Naive thymus-derived CD4-positive, alpha-beta T cell (primary cell): Measurements from ENCODE around the gene CHD3. TPM values are rescaled to one million over a fixed set of nuclear protein-coding genes. Genes with fewer than 3 reads are reported as not detected.

Source experiments
- ATAC-seq: fragments of 150-1000 bp; cut with Tn5 transposase; 2 replicates; pipeline ENCODE4 v1.10.0; 2021; ENCODE audit warnings: mild to moderate bottlenecking, moderate library complexity
- CTCF ChIA-PET: fragments of 350-600 bp; sonication (Branson Sonifier 250); formaldehyde crosslinking; loops from one replicate; lab custom pipeline; 2021; ENCODE audit warnings: antibody characterized with exemption; lab: Charles Lee
- POLR2A ChIA-PET: fragments of 350-600 bp; sonication (Branson Sonifier 250); formaldehyde crosslinking; loops from one replicate; lab custom pipeline; 2021; ENCODE audit warnings: antibody characterized with exemption, inconsistent platforms; lab: Charles Lee
- DNase-seq, 9 donors: peaks; one replicate each; pipeline versions ENCODE4 v3.0.0 to v3.0.0-alpha.2; 2020 to 2022; ENCODE audit warnings: mixed read lengths in 1 of 9
- H3K27ac ChIP-seq: one replicate; pipeline ENCODE4 v1.7.0; 2013; ENCODE audit warnings: mild to moderate bottlenecking, low read depth, low read length, moderate library complexity
- H3K27me3 ChIP-seq, 2 donors: one replicate each; pipeline ENCODE4 v1.7.0; 2013; ENCODE audit warnings: low read length in 2 of 2, mild to moderate bottlenecking in 2 of 2, moderate library complexity in 2 of 2; ENCODE audit not compliant: control insufficient read depth in 2 of 2, insufficient read depth in 2 of 2
- H3K36me3 ChIP-seq, 3 experiments: 1 replicate in 2 of 3; 2 replicates in 1 of 3; pipeline ENCODE4 v1.7.0; 2013; ENCODE audit warnings: low read length in 3 of 3, mild to moderate bottlenecking in 3 of 3, moderate library complexity in 1 of 3; ENCODE audit not compliant: insufficient read depth in 3 of 3, control insufficient read depth in 2 of 3
- H3K4me1 ChIP-seq, 2 donors: one replicate each; pipeline ENCODE4 v1.7.0; 2013; ENCODE audit warnings: low read length in 2 of 2, mild to moderate bottlenecking in 2 of 2, moderate library complexity in 1 of 2; ENCODE audit not compliant: control insufficient read depth in 2 of 2, insufficient read depth in 2 of 2
- H3K4me3 ChIP-seq: 2 replicates; pipeline ENCODE4 v1.7.0; 2013; ENCODE audit warnings: mild to moderate bottlenecking, low read length
- H3K9me3 ChIP-seq, 3 experiments: 1 replicate in 2 of 3; 2 replicates in 1 of 3; pipeline ENCODE4 v1.7.0; 2013; ENCODE audit warnings: low read length in 3 of 3; ENCODE audit not compliant: control insufficient read depth in 2 of 3
- H3K27ac Mint-ChIP-seq, 9 donors: one replicate each; pipeline ENCODE4 v1.8.0; 2020 to 2022; ENCODE audit warnings: mixed read lengths in 9 of 9, mild to moderate bottlenecking in 8 of 9, moderate library complexity in 5 of 9, inconsistent platforms in 2 of 9
- H3K27me3 Mint-ChIP-seq, 5 donors: one replicate each; pipeline ENCODE4 v1.8.0; 2021 to 2022; ENCODE audit warnings: mixed read lengths in 5 of 5, mild to moderate bottlenecking in 1 of 5
- H3K36me3 Mint-ChIP-seq, 5 donors: one replicate each; pipeline ENCODE4 v1.8.0; 2020 to 2022; ENCODE audit warnings: mixed read lengths in 5 of 5, mild to moderate bottlenecking in 3 of 5, inconsistent platforms in 1 of 5
- H3K4me1 Mint-ChIP-seq, 7 donors: one replicate each; pipeline ENCODE4 v1.8.0; 2020 to 2022; ENCODE audit warnings: mixed read lengths in 7 of 7, mild to moderate bottlenecking in 3 of 7, inconsistent platforms in 1 of 7
- H3K4me3 Mint-ChIP-seq, 10 donors: one replicate each; pipeline ENCODE4 v1.8.0; 2020 to 2022; ENCODE audit warnings: mild to moderate bottlenecking in 10 of 10, mixed read lengths in 10 of 10, moderate library complexity in 6 of 10, inconsistent platforms in 2 of 10
- H3K9me3 Mint-ChIP-seq, 11 donors: one replicate each; pipeline ENCODE4 v1.8.0; 2020 to 2022; ENCODE audit warnings: mixed read lengths in 11 of 11, mild to moderate bottlenecking in 4 of 11, inconsistent platforms in 1 of 11, moderate library complexity in 1 of 11
- intact Hi-C, 2 donors: fragments of 100-400 bp; cut with micrococcal nuclease; formaldehyde crosslinking; loops; one replicate each; pipeline ENCODE4 v1.15.1; 2023
- polyA plus RNA-seq, 2 donors: library from polyadenylated mRNA; unstranded; fragments of 300-500 nt; fragmentation: Illumina TruSeq; gene quantifications; one replicate each; pipeline ENCODE4 v1.2.3, GENCODE V29; 2021
- total RNA-seq, 6 experiments: library from RNA in 5 of 6; stranded (reverse) in 5 of 6; gene quantifications; 1 replicate in 5 of 6; 2 replicates in 1 of 6; pipeline ENCODE4 v1.2.3 and lab custom pipeline; 2021 to 2026

The CHD3 gene
- total and polyA plus RNA-seq, 7 experiments from 2014 or later: 12.7 to 417 (median 247) TPM

DNA sequence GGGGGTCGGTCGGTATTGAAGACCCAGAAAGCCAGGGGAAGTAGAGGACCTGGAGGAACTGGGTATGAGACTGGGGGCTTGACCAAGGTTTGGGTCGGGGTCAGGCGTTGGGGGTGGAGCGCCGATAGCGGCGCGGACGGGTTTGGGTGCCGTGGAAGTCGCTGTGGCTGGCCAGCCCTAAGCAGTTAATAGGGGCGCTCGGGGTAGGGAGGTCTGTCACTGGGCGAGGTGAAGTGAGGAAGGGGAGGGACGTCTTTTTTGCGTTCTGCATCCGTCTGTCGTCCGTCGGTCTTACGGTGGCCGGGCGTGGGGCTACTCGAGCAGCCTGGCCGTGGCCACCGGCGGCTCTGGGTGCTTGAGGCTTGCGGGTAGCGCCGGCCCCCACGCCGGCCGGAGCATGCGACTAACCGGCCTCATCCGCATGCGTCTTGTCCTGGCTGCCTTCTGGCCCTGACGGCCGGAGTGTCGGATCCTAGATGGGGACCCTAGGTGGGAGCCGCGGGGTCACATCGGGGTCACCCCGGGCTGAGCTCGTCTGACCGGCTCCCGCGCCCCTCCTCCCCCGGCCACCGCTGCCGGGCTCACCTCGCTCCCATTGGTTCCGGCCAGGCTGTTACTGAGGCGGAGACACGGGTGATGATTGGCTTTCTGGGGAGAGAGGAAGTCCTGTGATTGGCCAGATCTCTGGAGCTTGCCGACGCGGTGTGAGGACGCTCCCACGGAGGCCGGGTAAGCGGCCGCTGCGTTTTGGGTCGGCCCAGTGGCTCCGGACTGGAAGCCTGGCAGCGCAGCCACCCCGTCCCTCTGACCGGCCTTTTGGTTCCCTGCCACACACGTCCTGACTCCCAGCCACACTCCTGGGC is 44.1 kb upstream of the CHD3 start:
- Mint-ChIP-seq H3K4me1 (peaks cover 19 to 41% (median 29%) of the 10 kb centered on the region in 7 donors), H3K27ac (peak overlapping the region; percentile 90 to 100 (median 99)), H3K4me3 (peak overlapping the region; percentile 85 to 99 (median 94)), H3K9me3 (peaks cover 0 to 13% (median 0%) of the 10 kb centered on the region in 11 donors), H3K27me3 (peaks cover 0 to 2% (median 0%) of the 10 kb centered on the region in 5 donors), H3K36me3 (peaks cover 0 to 7% (median 3%) of the 10 kb centered on the region in 5 donors)
- no peaks in the 10 kb centered on the region for H3K9me3 ChIP-seq
- H3K4me1 ChIP-seq: peaks cover 11 to 26% of the 10 kb centered on the region in 2 donors
- peaks cover 0 to 36% (median 0%) of the 10 kb centered on the region in 3 experiments for H3K36me3 ChIP-seq
- intact Hi-C loops: loop anchor here (1.0 to 10.0 kb wide), 14 partner anchors 9 to 1192 kb away; partner anchors contain the start of genes NAA38 (in 2 of the 2), ACADVL (in 1 of the 2), ALOXE3 (in 1 of the 2) and C17orf100 (in 1 of the 2)
- POLR2A ChIA-PET: interaction anchor here (0.7 to 6.2 kb wide), 10 partner anchors 7 to 405 kb away, joined by 3 to 86 read pairs (median 4); partner anchors contain the start of genes CYB5D1, KDM6B and NAA38
- peak overlapping the region; percentile 100 for H3K27ac ChIP-seq
- CTCF ChIA-PET: interaction anchor here (0.6 to 2.8 kb wide), 5 partner anchors 8 to 143 kb away, joined by 3 to 12 read pairs (median 3); partner anchors contain the start of gene KDM6B
- peak; percentile 74 to 87 (median 79) for DNase-seq
- ATAC-seq: peak; percentile 42
- H3K4me3 ChIP-seq: peak overlapping the region; percentile 84
- H3K27me3 ChIP-seq: no peaks in the 10 kb centered on the region

- peak overlapping the region; percentile 100 for H3K27ac ChIP-seq
- H3K27me3 ChIP-seq: no peaks in the 10 kb centered on the region
- H3K9me3 Mint-ChIP-seq: peaks cover 0 to 13% (median 0%) of the 10 kb centered on the region in 11 donors
- H3K36me3 ChIP-seq: peaks cover 0 to 46% (median 0%) of the 10 kb centered on the region in 3 experiments
- peaks cover 0 to 3% (median 3%) of the 10 kb centered on the region in 5 donors for H3K36me3 Mint-ChIP-seq
- H3K4me1 Mint-ChIP-seq: peaks cover 10 to 36% (median 23%) of the 10 kb centered on the region in 7 donors
- POLR2A ChIA-PET: interaction anchor here (0.7 to 6.2 kb wide), 9 partner anchors 8 to 404 kb away, joined by 3 to 86 read pairs (median 4); partner anchors contain the start of genes CYB5D1, KDM6B and NAA38
- peak overlapping the region; percentile 90 to 100 (median 99) for H3K27ac Mint-ChIP-seq
- CTCF ChIA-PET: interaction anchor here (0.6 to 2.8 kb wide), 5 partner anchors 9 to 142 kb away, joined by 3 to 12 read pairs (median 3); partner anchors contain the start of gene KDM6B
- peak overlapping the region; percentile 85 to 99 (median 94) for H3K4me3 Mint-ChIP-seq
- ATAC-seq: no peak
- no peaks in the 10 kb centered on the region for H3K9me3 ChIP-seq
- peak overlapping the region; percentile 84 for H3K4me3 ChIP-seq
- DNase-seq: no peak
- H3K27me3 Mint-ChIP-seq: peaks cover 0 to 2% (median 0%) of the 10 kb centered on the region in 5 donors
- H3K4me1 ChIP-seq: peaks cover 11 to 17% of the 10 kb centered on the region in 2 donors
- intact Hi-C loops: loop anchor here (2.0 to 10.0 kb wide), 6 partner anchors 159 to 631 kb away; partner anchors contain the start of genes ACADVL (in 1 of the 2), ALOXE3 (in 1 of the 2), DLG4 (in 1 of the 2) and ELP5 (in 1 of the 2)
Measured at GRCh38 chr17:7845359-7846062, 43.1 kb upstream of the CHD3 start.

DNA sequence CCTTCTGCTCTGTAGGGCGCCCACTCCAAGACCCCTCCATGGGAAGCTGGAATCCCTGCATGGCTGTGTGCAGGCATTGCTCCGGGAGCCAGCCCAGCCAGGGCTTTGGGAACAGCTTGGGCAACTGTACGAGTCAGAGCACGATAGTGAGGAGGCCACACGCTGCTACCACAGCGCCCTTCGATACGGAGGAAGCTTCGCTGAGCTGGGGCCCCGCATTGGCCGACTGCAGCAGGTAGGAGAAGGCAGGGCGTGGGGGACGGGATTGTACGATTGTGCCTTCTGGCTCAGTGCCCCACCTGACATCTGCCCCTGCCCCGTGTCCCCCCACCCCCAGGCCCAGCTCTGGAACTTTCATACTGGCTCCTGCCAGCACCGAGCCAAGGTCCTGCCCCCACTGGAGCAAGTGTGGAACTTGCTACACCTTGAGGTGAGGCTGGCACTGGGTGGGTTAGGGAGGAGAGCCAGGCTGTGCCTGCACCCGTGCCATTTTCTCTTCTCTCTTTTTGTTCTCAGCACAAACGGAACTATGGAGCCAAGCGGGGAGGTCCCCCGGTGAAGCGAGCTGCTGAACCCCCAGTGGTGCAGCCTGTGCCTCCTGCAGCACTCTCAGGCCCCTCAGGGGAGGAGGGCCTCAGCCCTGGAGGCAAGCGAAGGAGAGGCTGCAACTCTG is 42.4 kb upstream of the CHD3 start:
- DNase-seq (no peak), ATAC-seq (no peak)
- Histone ChIP-seq H3K4me3 (no peak overlapping the region), H3K4me1 (peaks cover 11 to 17% of the 10 kb centered on the region in 2 donors), H3K27me3 (no peaks in the 10 kb centered on the region), H3K27ac (no peak overlapping the region), H3K9me3 (no peaks in the 10 kb centered on the region), H3K36me3 (peaks cover 0 to 47% (median 0%) of the 10 kb centered on the region in 3 experiments)
- H3K27ac Mint-ChIP-seq: peak overlapping the region in 6 of 9 donors; percentile 38 to 100 (median 92)
- peaks cover 0 to 11% (median 0%) of the 10 kb centered on the region in 11 donors for H3K9me3 Mint-ChIP-seq
- H3K36me3 Mint-ChIP-seq: peaks cover 0 to 3% (median 0%) of the 10 kb centered on the region in 5 donors
- peak overlapping the region in 6 of 10 donors; percentile 46 to 99 (median 67) for H3K4me3 Mint-ChIP-seq
- ChIA-PET CTCF (interaction anchor here (2.8 kb wide), 1 partner anchor 11 kb away, joined by 12 read pairs; the partner anchor contains the start of gene KDM6B), POLR2A (interaction anchor here (1.2 to 6.2 kb wide), 4 partner anchors 9 to 40 kb away, joined by 3 to 86 read pairs (median 23); partner anchors contain the start of genes CYB5D1, KDM6B and NAA38)
- intact Hi-C loops: loop anchor here in 1 of 2 donors (10.0 kb wide), 1 partner anchor 631 kb away; the partner anchor contains the start of genes ACADVL and DLG4
- peaks cover 3 to 36% (median 23%) of the 10 kb centered on the region in 7 donors for H3K4me1 Mint-ChIP-seq
- H3K27me3 Mint-ChIP-seq: peaks cover 0 to 2% (median 0%) of the 10 kb centered on the region in 5 donors

- Histone ChIP-seq H3K9me3 (no peaks in the 10 kb centered on the region), H3K27me3 (no peaks in the 10 kb centered on the region), H3K4me3 (no peak overlapping the region), H3K36me3 (peaks cover 0 to 49% (median 0%) of the 10 kb centered on the region in 3 experiments), H3K4me1 (peaks cover 13 to 22% of the 10 kb centered on the region in 2 donors), H3K27ac (no peak overlapping the region)
- Mint-ChIP-seq H3K27ac (peak overlapping the region in 3 of 9 donors; percentile 7 to 80 (median 72)), H3K27me3 (peaks cover 0 to 2% (median 0%) of the 10 kb centered on the region in 5 donors), H3K4me3 (peak overlapping the region in 4 of 10 donors; percentile 41 to 64 (median 44)), H3K4me1 (peaks cover 0 to 41% (median 24%) of the 10 kb centered on the region in 7 donors), H3K9me3 (peaks cover 0 to 8% (median 0%) of the 10 kb centered on the region in 11 donors), H3K36me3 (peaks cover 0 to 3% (median 0%) of the 10 kb centered on the region in 5 donors)
- POLR2A ChIA-PET: interaction anchor here (1.0 to 2.4 kb wide), 3 partner anchors 10 to 304 kb away, joined by 3 to 7 read pairs (median 3); no protein-coding TSS in a partner anchor
- DNase-seq (no peak), ATAC-seq (no peak)
- intact Hi-C loops: loop anchor here in 1 of 2 donors (10.0 kb wide), 1 partner anchor 632 kb away; the partner anchor contains the start of genes ACADVL and DLG4
- CTCF ChIA-PET: interaction anchor here (2.8 kb wide), 1 partner anchor 12 kb away, joined by 12 read pairs; the partner anchor contains the start of gene KDM6B
Measured at GRCh38 chr17:7846765-7847661, 41.6 kb upstream of the CHD3 start.
